OCI-LY3 (cell line): ENCODE results near the gene ASCC2.

Experiments used
- H2AFZ ChIP-seq: fragments of 200-600, 300-600 bp; shearing (Covaris generic); 2 replicates; pipeline ENCODE4 v1.6.0; 2014; ENCODE audit warnings: antibody characterized with exemption, low read depth, low read length
- H3K27ac ChIP-seq: fragments of 200-600, 300-600 bp; sonication (generic); 2 replicates; pipeline ENCODE4 v1.5.1; 2014; ENCODE audit warnings: mild to moderate bottlenecking, low read length, moderate library complexity, mixed read lengths
- H3K27me3 ChIP-seq: fragments of 200-600, 300-600 bp; sonication (generic); 2 replicates; pipeline ENCODE4 v1.6.1; 2014; ENCODE audit warnings: low read depth, low read length, mixed read lengths
- H3K36me3 ChIP-seq: fragments of 200-600, 300-600 bp; sonication (generic); replicated peaks from 2 replicates; pipeline ENCODE3; 2014; ENCODE audit warnings: low read depth, low read length, mixed read lengths
- H3K4me1 ChIP-seq: fragments of 300-600, 200-600 bp; sonication (generic); 2 replicates; pipeline ENCODE4 v1.6.1; 2014; ENCODE audit warnings: low read length, mixed read lengths
- H3K4me2 ChIP-seq: fragments of 200-600, 300-600 bp; sonication (generic); 2 replicates; pipeline ENCODE4 v1.6.1; 2014; ENCODE audit warnings: low read length, mixed read lengths
- H3K4me3 ChIP-seq: fragments of 300-600, 200-600 bp; sonication (generic); 2 replicates; pipeline ENCODE4 v1.5.1; 2014; ENCODE audit warnings: antibody characterized with exemption, mild to moderate bottlenecking, low read length, moderate library complexity
- H3K79me2 ChIP-seq: fragments of 300-600, 200-600 bp; shearing (Covaris generic); 2 replicates; pipeline ENCODE4 v1.6.1; 2014; ENCODE audit warnings: mild to moderate bottlenecking, low read length, mixed read lengths
- H3K9ac ChIP-seq: fragments of 300-600, 200-600 bp; shearing (Covaris generic); 2 replicates; pipeline ENCODE4 v1.6.0; 2014; ENCODE audit warnings: mild to moderate bottlenecking, low read length, moderate library complexity
- H3K9me3 ChIP-seq: fragments of 200-600, 300-600 bp; shearing (Covaris generic); 2 replicates; pipeline ENCODE4 v1.6.1; 2014; ENCODE audit warnings: low read length, mixed read lengths; ENCODE audit not compliant: insufficient read depth
- H4K20me1 ChIP-seq: fragments of 200-600, 300-600 bp; sonication (generic); 2 replicates; pipeline ENCODE4 v1.6.1; 2016; ENCODE audit warnings: low read length, mixed read lengths; ENCODE audit not compliant: insufficient read depth
- EZH2phosphoT487 ChIP-seq: fragments of 200-600 bp; shearing (Covaris generic); IDR thresholded peaks from 2 replicates; pipeline ENCODE4 v1.6.1; 2018; ENCODE audit warnings: antibody characterized with exemption, mixed run types, low read depth
- TF ChIP-seq, protein P1 (sequence below): fragments of 200-600, 300-600 bp; sonication (generic); IDR thresholded peaks from 2 replicates; pipeline ENCODE4 v1.5.1; 2014; ENCODE audit warnings: antibody characterized with exemption, low read length, low read depth

ASCC2 gene

DNA sequence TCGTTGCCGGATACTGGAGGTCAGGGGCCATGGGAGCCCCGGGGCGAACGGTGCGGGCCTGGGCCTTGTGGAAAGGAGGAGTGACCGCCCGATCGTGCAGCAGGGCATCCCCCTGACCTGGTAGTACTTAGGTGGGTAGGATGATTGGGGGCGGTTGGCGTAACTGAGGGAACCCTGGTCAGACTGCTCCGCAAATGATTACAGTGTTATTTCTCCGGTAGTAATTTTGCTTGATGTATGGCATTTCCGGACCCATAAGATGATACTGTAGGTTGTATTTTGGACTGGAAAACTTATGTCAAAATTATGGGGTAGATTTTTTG, 45.7 kb upstream of the ASCC2 start:
- H3K36me3 ChIP-seq = no peaks in the 10 kb centered on the region
- H3K4me2 ChIP-seq = peak overlapping the region; percentile 90
- no peak for TF ChIP-seq EZH2phosphoT487
- TF ChIP-seq, protein P1, sequence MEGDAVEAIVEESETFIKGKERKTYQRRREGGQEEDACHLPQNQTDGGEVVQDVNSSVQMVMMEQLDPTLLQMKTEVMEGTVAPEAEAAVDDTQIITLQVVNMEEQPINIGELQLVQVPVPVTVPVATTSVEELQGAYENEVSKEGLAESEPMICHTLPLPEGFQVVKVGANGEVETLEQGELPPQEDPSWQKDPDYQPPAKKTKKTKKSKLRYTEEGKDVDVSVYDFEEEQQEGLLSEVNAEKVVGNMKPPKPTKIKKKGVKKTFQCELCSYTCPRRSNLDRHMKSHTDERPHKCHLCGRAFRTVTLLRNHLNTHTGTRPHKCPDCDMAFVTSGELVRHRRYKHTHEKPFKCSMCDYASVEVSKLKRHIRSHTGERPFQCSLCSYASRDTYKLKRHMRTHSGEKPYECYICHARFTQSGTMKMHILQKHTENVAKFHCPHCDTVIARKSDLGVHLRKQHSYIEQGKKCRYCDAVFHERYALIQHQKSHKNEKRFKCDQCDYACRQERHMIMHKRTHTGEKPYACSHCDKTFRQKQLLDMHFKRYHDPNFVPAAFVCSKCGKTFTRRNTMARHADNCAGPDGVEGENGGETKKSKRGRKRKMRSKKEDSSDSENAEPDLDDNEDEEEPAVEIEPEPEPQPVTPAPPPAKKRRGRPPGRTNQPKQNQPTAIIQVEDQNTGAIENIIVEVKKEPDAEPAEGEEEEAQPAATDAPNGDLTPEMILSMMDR = no peak; the same call in 1 of the 2 replicates
- H3K9me3 ChIP-seq = no peaks in the 10 kb centered on the region
- H3K4me3 ChIP-seq = peak overlapping the region; percentile 88
- peaks cover 43% of the 10 kb centered on the region for H3K79me2 ChIP-seq
- peaks cover 6% of the 10 kb centered on the region for H4K20me1 ChIP-seq
- H3K27me3 ChIP-seq = no peaks in the 10 kb centered on the region
- peak overlapping the region; percentile 43; the same call in 1 of the 2 replicates for H3K27ac ChIP-seq
- H3K9ac ChIP-seq = peak overlapping the region; percentile 87
- peak overlapping the region; percentile 90; the same call in 1 of the 2 replicates for H2AFZ ChIP-seq
- peaks cover 4% of the 10 kb centered on the region for H3K4me1 ChIP-seq

GRCh38 chr22:29883045-29883774, 45.1 kb upstream of the ASCC2 start, which contains the start of gene MTMR3:
TSS of gene MTMR3 (plus strand) at chr22:29883174. CDS start at chr22:29971060, 87,886 bp downstream.
- Histone ChIP-seq H3K27ac (peak within 1 kb of the TSS; percentile 43), H2AFZ (peak within 1 kb of the TSS; percentile 90)

GRCh38 chr22:29882716-29883044, 44.6 kb upstream of the ASCC2 start:
- H2AFZ ChIP-seq = no peak overlapping the region

More at GRCh38 chr22:29883045-29883774, 45.1 kb upstream of the ASCC2 start, which contains the start of gene MTMR3:
- H3K9me3 ChIP-seq = no peaks in the 10 kb centered on the region
- H3K79me2 ChIP-seq = peaks cover 40% of the 10 kb centered on the region
- peak within 1 kb of the TSS; percentile 87 for H3K9ac ChIP-seq
- H4K20me1 ChIP-seq = peaks cover 6% of the 10 kb centered on the region
- no peaks in the 10 kb centered on the region for H3K36me3 ChIP-seq
- peaks cover 4% of the 10 kb centered on the region for H3K4me1 ChIP-seq
- peak within 1 kb of the TSS; percentile 90 for H3K4me2 ChIP-seq
- TF ChIP-seq EZH2phosphoT487 = no peak
- TF ChIP-seq, protein P1 = peak; percentile 43
- peak within 1 kb of the TSS; percentile 88 for H3K4me3 ChIP-seq
- no peaks in the 10 kb centered on the region for H3K27me3 ChIP-seq

GRCh38 chr22:29879753-29880152, 41.7 kb upstream of the ASCC2 start:
- peaks cover 16% of the 10 kb centered on the region for H3K79me2 ChIP-seq
- no peaks in the 10 kb centered on the region for H3K9me3 ChIP-seq
- no peaks in the 10 kb centered on the region for H4K20me1 ChIP-seq
- no peak overlapping the region for H2AFZ ChIP-seq
- no peak overlapping the region for H3K9ac ChIP-seq
- TF ChIP-seq, protein P1 = no peak
- TF ChIP-seq EZH2phosphoT487 = no peak
- H3K27me3 ChIP-seq = peaks cover 17% of the 10 kb centered on the region
- H3K4me3 ChIP-seq = no peak overlapping the region
- peaks cover 4% of the 10 kb centered on the region for H3K4me1 ChIP-seq
- no peaks in the 10 kb centered on the region for H3K36me3 ChIP-seq
- no peak overlapping the region for H3K4me2 ChIP-seq
- H3K27ac ChIP-seq = no peak overlapping the region

More at GRCh38 chr22:29882716-29883044, 44.6 kb upstream of the ASCC2 start:
- TF ChIP-seq, protein P1 = no peak
- no peak for TF ChIP-seq EZH2phosphoT487
- Histone ChIP-seq H3K79me2 (peaks cover 39% of the 10 kb centered on the region), H3K27ac (no peak overlapping the region), H3K4me2 (peak overlapping the region; percentile 61), H3K9ac (no peak overlapping the region), H3K36me3 (no peaks in the 10 kb centered on the region), H3K4me3 (peak overlapping the region; percentile 88), H4K20me1 (peaks cover 6% of the 10 kb centered on the region), H3K9me3 (no peaks in the 10 kb centered on the region), H3K27me3 (no peaks in the 10 kb centered on the region), H3K4me1 (peaks cover 4% of the 10 kb centered on the region)
